IMR-90 (cell line): Measurements from ENCODE around the gene CYCS. TPM values are rescaled to one million over a fixed set of nuclear protein-coding genes. Genes with fewer than 3 reads are reported as not detected.

Source experiments
- ATAC-seq: fragments of 200-7000 bp; cut with Tn5 transposase; 2 replicates; pipeline ENCODE4 v1.9.1; 2020; ENCODE audit warnings: low read depth, mild to moderate bottlenecking, moderate library complexity
- BruUV-seq: library from RNA; stranded (reverse); fragments of 400-500 nt; replicated peaks from 2 replicates; lab custom pipeline; 2021; lab: Mats Ljungman, UMichigan
- CTCF ChIA-PET: fragments of 300-600 bp; formaldehyde crosslinking; extraction: SDS; loops from one replicate; lab custom pipeline; 2021; ENCODE audit warnings: antibody characterized with exemption; lab: Yijun Ruan, JAX
- POLR2A ChIA-PET: fragments of 300-600 bp; sonication (Branson Sonifier 250); formaldehyde crosslinking; loops from one replicate; lab custom pipeline; 2022; ENCODE audit warnings: antibody characterized with exemption; ENCODE audit not compliant: unreplicated experiment; lab: Charles Lee
- DNase-seq: peaks from one replicate; pipeline ENCODE4 v3.0.0; 2013
- H2AFZ ChIP-seq: replicated peaks from 2 replicates; pipeline ENCODE3; 2013; ENCODE audit warnings: low read length, mild to moderate bottlenecking; ENCODE audit not compliant: poor library complexity
- H2AK5ac ChIP-seq: 2 replicates; pipeline ENCODE4 v1.6.1; 2013; ENCODE audit warnings: low read depth, low read length, inconsistent platforms
- H2AK9ac ChIP-seq: replicated peaks from 2 replicates; pipeline ENCODE3; 2013; ENCODE audit warnings: mild to moderate bottlenecking, low read depth, low read length, moderate library complexity; ENCODE audit not compliant: poor library complexity
- H2BK120ac ChIP-seq: 2 replicates; pipeline ENCODE4 v1.6.1; 2013; ENCODE audit warnings: low read depth, low read length, inconsistent platforms
- H2BK15ac ChIP-seq: 3 replicates; pipeline ENCODE4 v1.6.1; 2013; ENCODE audit warnings: low read depth, low read length, inconsistent platforms
- H2BK20ac ChIP-seq: 2 replicates; pipeline ENCODE4 v1.6.1; 2013; ENCODE audit warnings: low read depth, mild to moderate bottlenecking, inconsistent platforms, low read length, moderate library complexity
- H2BK5ac ChIP-seq: 2 replicates; pipeline ENCODE4 v1.6.1; 2013; ENCODE audit warnings: mild to moderate bottlenecking, low read depth, low read length, inconsistent platforms; ENCODE audit not compliant: poor library complexity, severe bottlenecking
- H3K14ac ChIP-seq: replicated peaks from 2 replicates; pipeline ENCODE4 v1.6.1; 2013; ENCODE audit warnings: low read depth, low read length, inconsistent platforms
- H3K18ac ChIP-seq: 2 replicates; pipeline ENCODE4 v1.6.1; 2013; ENCODE audit warnings: low read depth, low read length, control low read depth
- H3K23ac ChIP-seq: 2 replicates; pipeline ENCODE4 v1.6.1; 2013; ENCODE audit warnings: low read depth, low read length, inconsistent platforms
- H3K27ac ChIP-seq: 2 replicates; pipeline ENCODE4 v1.5.1; 2013; ENCODE audit warnings: mild to moderate bottlenecking, control low read depth, low read length; ENCODE audit not compliant: insufficient read depth
- H3K27me3 ChIP-seq: 2 replicates; pipeline ENCODE4 v1.6.1; 2013; ENCODE audit warnings: low read length; ENCODE audit not compliant: control insufficient read depth, insufficient read depth
- H3K36me3 ChIP-seq: 2 replicates; pipeline ENCODE4 v1.6.1; 2013; ENCODE audit warnings: low read length, mixed read lengths; ENCODE audit not compliant: control insufficient read depth, insufficient read depth
- H3K4ac ChIP-seq: 2 replicates; pipeline ENCODE4 v1.6.1; 2013; ENCODE audit warnings: low read depth, low read length, inconsistent platforms
- H3K4me1 ChIP-seq: 2 replicates; pipeline ENCODE4 v1.6.1; 2013; ENCODE audit warnings: low read length, mixed read lengths; ENCODE audit not compliant: control insufficient read depth, insufficient read depth
- H3K4me2 ChIP-seq: 2 replicates; pipeline ENCODE4 v1.6.1; 2013; ENCODE audit warnings: low read depth, mild to moderate bottlenecking, control low read depth, low read length, moderate library complexity
- H3K4me3 ChIP-seq: 2 replicates; pipeline ENCODE4 v1.5.1; 2013; ENCODE audit warnings: low read depth, mild to moderate bottlenecking, control low read depth, low read length, moderate library complexity; ENCODE audit not compliant: insufficient read depth
- H3K56ac ChIP-seq: 2 replicates; pipeline ENCODE4 v1.6.1; 2013; ENCODE audit warnings: low read length, inconsistent platforms; ENCODE audit not compliant: insufficient read depth; ENCODE audit errors: extremely low read depth
- H3K79me1 ChIP-seq, 2 experiments: 2 replicates each; pipeline ENCODE4 v1.6.1; 2013; ENCODE audit warnings: low read length in 2 of 2, inconsistent platforms in 1 of 2, low read depth in 1 of 2
- H3K9ac ChIP-seq: 2 replicates; pipeline ENCODE4 v1.6.1; 2013; ENCODE audit warnings: low read depth, low read length, control low read depth
- H3K9me1 ChIP-seq: 2 replicates; pipeline ENCODE4 v1.6.1; 2013; ENCODE audit warnings: low read length, inconsistent platforms; ENCODE audit not compliant: insufficient read depth
- H3K9me3 ChIP-seq: 2 replicates; pipeline ENCODE4 v1.6.1; 2013; ENCODE audit warnings: low read length; ENCODE audit not compliant: control insufficient read depth, insufficient read depth
- H4K20me1 ChIP-seq: 2 replicates; pipeline ENCODE4 v1.6.1; 2013; ENCODE audit warnings: low read length, inconsistent platforms; ENCODE audit not compliant: insufficient read depth
- H4K5ac ChIP-seq: 2 replicates; pipeline ENCODE4 v1.6.1; 2013; ENCODE audit warnings: mild to moderate bottlenecking, low read depth, low read length, control low read depth
- H4K8ac ChIP-seq, 2 experiments: 2 replicates each; pipeline ENCODE4 v1.6.1; 2013; ENCODE audit warnings: low read depth in 2 of 2, low read length in 2 of 2, control low read depth in 1 of 2, inconsistent platforms in 1 of 2
- H4K91ac ChIP-seq: 2 replicates; pipeline ENCODE4 v1.6.1; 2013; ENCODE audit warnings: low read depth, low read length, inconsistent platforms; ENCODE audit not compliant: insufficient read depth
- BHLHE40 ChIP-seq: fragments of 150-350 bp; IDR thresholded peaks from 2 replicates; pipeline ENCODE4 v1.6.1; 2016; ENCODE audit warnings: mild to moderate bottlenecking, low read depth, low read length
- CEBPB ChIP-seq: IDR thresholded peaks from 2 replicates; pipeline ENCODE4 v1.6.1; 2012; ENCODE audit warnings: low read depth, low read length, improper control_type of control experiment
- CHD1 ChIP-seq: IDR thresholded peaks from 2 replicates; pipeline ENCODE4 v1.6.1; 2012; ENCODE audit warnings: low read depth, low read length, improper control_type of control experiment
- ELK1 ChIP-seq: fragments of 150-350 bp; IDR thresholded peaks from 2 replicates; pipeline ENCODE4 v1.6.1; 2016; ENCODE audit warnings: low read depth, mild to moderate bottlenecking, low read length, moderate library complexity, borderline replicate concordance
- FOS ChIP-seq: fragments of 150-350 bp; IDR thresholded peaks from 2 replicates; pipeline ENCODE4 v1.6.1; 2016; ENCODE audit warnings: low read depth, low read length
- MAFK ChIP-seq: IDR thresholded peaks from 2 replicates; pipeline ENCODE4 v1.6.1; 2012; ENCODE audit warnings: low read depth, low read length, improper control_type of control experiment
- MAZ ChIP-seq: IDR thresholded peaks from 2 replicates; pipeline ENCODE4 v1.6.1; 2012; ENCODE audit warnings: low read depth, mild to moderate bottlenecking, low read length, improper control_type of control experiment, moderate library complexity, borderline replicate concordance
- MXI1 ChIP-seq: IDR thresholded peaks from 2 replicates; pipeline ENCODE4 v1.6.1; 2012; ENCODE audit warnings: low read depth, mild to moderate bottlenecking, low read length, moderate library complexity, borderline replicate concordance
- NFE2L2 ChIP-seq: fragments of 150-350 bp; IDR thresholded peaks from 2 replicates; pipeline ENCODE4 v1.6.1; 2016; ENCODE audit warnings: low read depth, mild to moderate bottlenecking, low read length
- POLR2A ChIP-seq: IDR thresholded peaks from 2 replicates; pipeline ENCODE4 v1.6.1; 2012; ENCODE audit warnings: mild to moderate bottlenecking, low read depth, low read length
- RAD21 ChIP-seq: IDR thresholded peaks from 2 replicates; pipeline ENCODE4 v1.6.1; 2012; ENCODE audit warnings: low read length, improper control_type of control experiment
- RCOR1 ChIP-seq: IDR thresholded peaks from 2 replicates; pipeline ENCODE4 v1.6.1; 2012; ENCODE audit warnings: mild to moderate bottlenecking, low read length, improper control_type of control experiment; ENCODE audit not compliant: insufficient replicate concordance
- RFX5 ChIP-seq: IDR thresholded peaks from 2 replicates; pipeline ENCODE4 v1.8.0; 2012; ENCODE audit warnings: low read depth, mild to moderate bottlenecking, low read length, moderate library complexity
- SMC3 ChIP-seq: fragments of 150-350 bp; IDR thresholded peaks from 2 replicates; pipeline ENCODE4 v1.6.1; 2016; ENCODE audit warnings: low read depth, mild to moderate bottlenecking, antibody characterized with exemption, low read length, moderate library complexity
- WGBS, 2 experiments: methylation state at CpG; one replicate each; pipeline versions ENCODE4 v1.1.5 to v1.1.7; 2013; ENCODE audit warnings: missing lambda C conversion rate in 2 of 2; ENCODE audit not compliant: insufficient read length in 1 of 2; ENCODE audit errors: extremely low coverage in 2 of 2; 5-methylcytosine and 5-hydroxymethylcytosine counted together
- dilution Hi-C: fragments of 300-500 bp; cut with HindIII; formaldehyde crosslinking; loops from one replicate; pipeline ENCODE4 v1.14.3; 2018; ENCODE audit warnings: low sequenced_read_pairs; ENCODE audit not compliant: unreplicated experiment
- in situ Hi-C: fragments of 300-500 bp; cut with MboI; formaldehyde crosslinking; loops from 3 replicates; pipeline ENCODE4 v1.14.3; 2019; ENCODE audit warnings: low sequenced_read_pairs, inconsistent platforms, mixed read lengths
- intact Hi-C: fragments of 100-400 bp; cut with micrococcal nuclease; formaldehyde crosslinking; loops from 2 replicates; pipeline ENCODE4 v1.10.0; 2022
- polyA plus RNA-seq, 3 experiments: library from polyadenylated mRNA; depleted of rRNA; stranded (reverse); fragments of >200 nt; gene quantifications; 2 replicates each; pipeline ENCODE4 v1.2.3, GENCODE V29; 2012; ENCODE audit warnings: low replicate concordance in 1 of 3
- total RNA-seq: library from RNA; depleted of rRNA; stranded (reverse); fragments of >200 nt; gene quantifications from 2 replicates; pipeline ENCODE4 v1.2.3, GENCODE V29; 2012
- TF ChIP-seq, protein P1 (sequence below): conservative IDR thresholded peaks from 2 replicates; pipeline ENCODE4 v1.5.1; 2012; ENCODE audit warnings: mild to moderate bottlenecking, low read depth, low read length, improper control_type of control experiment

Gene CYCS
- total and polyA plus RNA-seq, 2 of the 4 experiments (the other 2 are of a cell fraction) = 22.9 to 59.0 TPM

DNA sequence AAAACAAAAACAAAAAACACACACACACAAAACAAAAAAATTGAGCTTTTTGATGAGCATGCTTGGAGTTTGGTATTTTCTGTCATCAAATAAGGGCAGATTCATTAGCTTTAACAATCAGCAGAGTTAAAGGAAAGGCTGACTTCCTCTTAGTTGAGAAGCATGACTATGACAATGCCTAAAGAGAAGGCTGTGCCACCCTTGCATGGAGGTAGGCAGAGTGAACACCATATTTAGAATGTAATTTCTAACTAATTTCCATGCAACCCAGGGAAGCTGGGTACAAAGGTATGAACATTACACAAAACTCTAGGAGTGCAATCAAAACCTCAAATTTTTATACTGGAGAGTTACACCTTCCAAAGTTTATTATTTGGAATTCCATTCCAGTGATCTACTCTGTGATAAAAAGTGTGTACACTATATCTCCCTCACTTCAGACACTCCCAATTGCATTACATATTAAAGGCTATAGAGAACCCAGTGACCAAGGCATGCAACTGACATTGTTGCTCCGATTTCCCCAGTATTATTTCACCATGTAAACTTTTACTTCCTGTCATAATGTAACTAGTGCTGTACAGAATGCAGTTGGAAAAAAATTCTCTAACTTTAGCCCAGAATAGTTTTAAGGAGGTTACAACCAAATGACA lies 9.4 kb upstream of the CYCS start (continued):
- no peak for TF ChIP-seq SMC3

DNA sequence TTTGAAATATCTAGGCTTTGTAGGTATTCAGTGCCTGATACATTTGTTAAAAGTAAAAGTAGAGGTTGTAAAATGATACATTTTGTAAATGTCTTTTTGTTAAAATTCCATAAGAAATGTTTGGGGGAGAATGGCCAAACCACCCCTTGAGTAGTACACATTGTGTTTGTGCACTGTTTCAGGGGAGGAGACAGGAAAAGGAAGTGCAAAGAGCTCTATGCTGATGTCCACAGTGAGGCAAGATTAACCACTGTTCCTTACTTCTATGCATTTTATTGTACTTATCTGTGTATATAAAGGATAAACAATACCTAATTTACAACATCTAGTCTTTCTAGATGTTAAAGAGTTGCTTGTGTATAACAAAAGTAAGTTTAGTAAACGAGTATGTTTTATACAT lies 7.4 kb upstream of the CYCS start:
- Histone ChIP-seq H3K9ac (no peak overlapping the region), H4K20me1 (no peaks in the 10 kb centered on the region), H2BK5ac (no peak overlapping the region), H3K9me1 (no peaks in the 10 kb centered on the region), H3K4me3 (no peak overlapping the region), H3K27me3 (no peaks in the 10 kb centered on the region), H2AK5ac (no peak overlapping the region), H3K27ac (no peak overlapping the region), H2BK120ac (no peak overlapping the region), H3K18ac (no peak overlapping the region), H4K8ac (no peak overlapping the region), H3K79me1 (no peaks in the 10 kb centered on the region), H3K4ac (no peak overlapping the region), H3K14ac (no peak overlapping the region), H2AK9ac (no peak overlapping the region), H3K23ac (no peak overlapping the region), H3K36me3 (no peaks in the 10 kb centered on the region), H3K56ac (no peak overlapping the region), H2BK15ac (no peak overlapping the region), H3K9me3 (no peaks in the 10 kb centered on the region), H3K4me2 (no peak overlapping the region), H4K91ac (no peak overlapping the region), H2AFZ (no peak overlapping the region), H3K4me1 (no peaks in the 10 kb centered on the region; the same call in none of the 2 replicates), H2BK20ac (no peak overlapping the region), H4K5ac (no peak overlapping the region)
- DNase-seq (no peak), ATAC-seq (no peak)
- no TSS peak for BruUV-seq
- intact Hi-C loops = no loop called here
- CTCF ChIA-PET = no interaction called here
- in situ Hi-C loops = no loop called here
- whole genome bisulfite sequencing, 2 experiments = no CpG with 5 or more reads among the region's 1 CpG
- dilution Hi-C loops = no loop called here
- POLR2A ChIA-PET = no interaction called here
- TF ChIP-seq NFE2L2 (no peak), CEBPB (no peak), CHD1 (no peak), ELK1 (no peak), MAFK (no peak), RFX5 (no peak), FOS (no peak), MAZ (no peak), RCOR1 (no peak), POLR2A (no peak), BHLHE40 (no peak), MXI1 (no peak), RAD21 (no peak)
- TF ChIP-seq, protein P1, sequence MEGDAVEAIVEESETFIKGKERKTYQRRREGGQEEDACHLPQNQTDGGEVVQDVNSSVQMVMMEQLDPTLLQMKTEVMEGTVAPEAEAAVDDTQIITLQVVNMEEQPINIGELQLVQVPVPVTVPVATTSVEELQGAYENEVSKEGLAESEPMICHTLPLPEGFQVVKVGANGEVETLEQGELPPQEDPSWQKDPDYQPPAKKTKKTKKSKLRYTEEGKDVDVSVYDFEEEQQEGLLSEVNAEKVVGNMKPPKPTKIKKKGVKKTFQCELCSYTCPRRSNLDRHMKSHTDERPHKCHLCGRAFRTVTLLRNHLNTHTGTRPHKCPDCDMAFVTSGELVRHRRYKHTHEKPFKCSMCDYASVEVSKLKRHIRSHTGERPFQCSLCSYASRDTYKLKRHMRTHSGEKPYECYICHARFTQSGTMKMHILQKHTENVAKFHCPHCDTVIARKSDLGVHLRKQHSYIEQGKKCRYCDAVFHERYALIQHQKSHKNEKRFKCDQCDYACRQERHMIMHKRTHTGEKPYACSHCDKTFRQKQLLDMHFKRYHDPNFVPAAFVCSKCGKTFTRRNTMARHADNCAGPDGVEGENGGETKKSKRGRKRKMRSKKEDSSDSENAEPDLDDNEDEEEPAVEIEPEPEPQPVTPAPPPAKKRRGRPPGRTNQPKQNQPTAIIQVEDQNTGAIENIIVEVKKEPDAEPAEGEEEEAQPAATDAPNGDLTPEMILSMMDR = no peak
